GM10266 (cell line): ENCODE measurements around the gene CCDC27.

ENCODE experiments used
- DNase-seq: peaks from one replicate; pipeline ENCODE4 v3.0.0; 2012; ENCODE audit errors: extremely low spot score
- TF ChIP-seq, protein P1 (sequence below): IDR thresholded peaks from 2 replicates; pipeline ENCODE4 v1.5.1; 2012; ENCODE audit warnings: mild to moderate bottlenecking, low read depth; ENCODE audit not compliant: control insufficient read depth, insufficient read depth; ENCODE audit errors: missing control alignments

The CCDC27 gene

DNA sequence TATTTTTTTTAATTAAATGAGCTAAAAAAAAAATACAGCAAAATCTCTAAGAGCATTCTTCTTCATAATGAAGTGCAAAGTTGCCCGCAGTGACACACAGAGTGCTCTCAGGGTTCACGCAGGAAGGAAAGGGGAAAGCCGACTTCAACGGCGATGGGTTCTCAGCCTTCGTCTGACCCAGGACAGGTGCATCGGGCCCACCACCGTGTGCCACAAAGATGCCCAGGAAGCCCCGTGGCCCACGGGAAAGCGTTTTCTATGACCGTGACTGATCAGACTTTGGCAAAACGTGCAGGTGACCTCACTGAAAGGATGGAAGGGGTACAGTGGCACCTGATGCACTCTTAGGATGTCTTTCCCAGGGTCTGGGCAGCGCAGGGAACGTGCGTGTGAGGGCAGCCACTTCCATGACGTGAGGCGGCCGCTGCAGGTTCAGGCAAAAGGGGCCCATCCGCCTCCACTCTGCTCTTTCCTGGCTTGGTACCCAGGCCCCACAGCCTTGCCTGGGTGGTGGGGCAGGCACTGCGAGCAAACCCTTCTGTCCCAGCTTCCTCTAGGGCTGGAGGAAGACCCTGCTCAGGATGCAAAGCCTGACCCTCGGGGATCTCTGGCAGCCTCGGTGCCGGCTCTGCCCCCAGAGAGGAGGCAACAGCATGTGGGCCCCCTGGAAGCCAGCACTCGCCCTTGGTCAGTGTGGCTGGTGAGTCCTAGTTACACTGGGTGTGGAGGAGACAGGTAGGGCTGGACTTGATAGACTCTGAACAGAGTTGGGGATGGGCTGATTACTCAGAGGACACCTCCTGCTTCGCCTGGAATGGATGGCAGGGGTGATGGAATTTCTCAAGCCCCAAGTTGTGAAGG lies 35.7 kb downstream of the CCDC27 start:
- no peak for DNase-seq
- TF ChIP-seq, protein P1, sequence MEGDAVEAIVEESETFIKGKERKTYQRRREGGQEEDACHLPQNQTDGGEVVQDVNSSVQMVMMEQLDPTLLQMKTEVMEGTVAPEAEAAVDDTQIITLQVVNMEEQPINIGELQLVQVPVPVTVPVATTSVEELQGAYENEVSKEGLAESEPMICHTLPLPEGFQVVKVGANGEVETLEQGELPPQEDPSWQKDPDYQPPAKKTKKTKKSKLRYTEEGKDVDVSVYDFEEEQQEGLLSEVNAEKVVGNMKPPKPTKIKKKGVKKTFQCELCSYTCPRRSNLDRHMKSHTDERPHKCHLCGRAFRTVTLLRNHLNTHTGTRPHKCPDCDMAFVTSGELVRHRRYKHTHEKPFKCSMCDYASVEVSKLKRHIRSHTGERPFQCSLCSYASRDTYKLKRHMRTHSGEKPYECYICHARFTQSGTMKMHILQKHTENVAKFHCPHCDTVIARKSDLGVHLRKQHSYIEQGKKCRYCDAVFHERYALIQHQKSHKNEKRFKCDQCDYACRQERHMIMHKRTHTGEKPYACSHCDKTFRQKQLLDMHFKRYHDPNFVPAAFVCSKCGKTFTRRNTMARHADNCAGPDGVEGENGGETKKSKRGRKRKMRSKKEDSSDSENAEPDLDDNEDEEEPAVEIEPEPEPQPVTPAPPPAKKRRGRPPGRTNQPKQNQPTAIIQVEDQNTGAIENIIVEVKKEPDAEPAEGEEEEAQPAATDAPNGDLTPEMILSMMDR: no peak

DNA sequence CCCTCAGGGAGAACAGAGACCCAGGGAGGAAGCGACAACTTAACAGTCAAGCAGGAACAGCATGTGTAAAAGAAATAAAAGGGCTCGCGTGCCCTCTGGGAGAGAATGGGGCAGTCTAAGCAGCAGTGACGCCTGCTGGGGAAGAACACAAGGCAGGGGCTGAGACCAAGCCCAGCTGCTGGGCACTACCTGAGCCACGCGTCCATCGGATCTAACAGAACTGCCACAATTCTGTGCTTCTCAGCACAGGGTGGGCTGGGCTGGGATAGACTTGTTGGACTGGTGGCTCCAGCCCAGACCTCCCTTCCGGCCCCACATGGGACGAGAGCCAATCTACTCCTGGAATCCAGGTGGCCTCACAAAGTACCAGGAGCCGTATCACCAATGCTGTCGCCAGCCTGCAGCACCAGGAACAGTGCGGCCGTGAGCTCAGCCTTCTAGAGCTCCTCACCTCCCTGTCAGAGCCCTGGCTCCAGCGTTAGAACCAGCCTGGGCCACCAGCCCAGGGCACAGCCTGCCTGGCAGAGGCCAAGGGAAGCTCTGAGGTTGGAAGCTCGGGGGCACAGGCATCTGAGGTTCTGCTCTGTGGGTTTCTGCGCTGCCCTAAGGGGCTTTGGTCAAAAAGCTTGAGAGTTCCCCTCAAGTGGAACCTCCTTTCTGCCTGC lies 36.6 kb downstream of the CCDC27 start:
- DNase-seq: no peak
- TF ChIP-seq, protein P1: no peak

DNA sequence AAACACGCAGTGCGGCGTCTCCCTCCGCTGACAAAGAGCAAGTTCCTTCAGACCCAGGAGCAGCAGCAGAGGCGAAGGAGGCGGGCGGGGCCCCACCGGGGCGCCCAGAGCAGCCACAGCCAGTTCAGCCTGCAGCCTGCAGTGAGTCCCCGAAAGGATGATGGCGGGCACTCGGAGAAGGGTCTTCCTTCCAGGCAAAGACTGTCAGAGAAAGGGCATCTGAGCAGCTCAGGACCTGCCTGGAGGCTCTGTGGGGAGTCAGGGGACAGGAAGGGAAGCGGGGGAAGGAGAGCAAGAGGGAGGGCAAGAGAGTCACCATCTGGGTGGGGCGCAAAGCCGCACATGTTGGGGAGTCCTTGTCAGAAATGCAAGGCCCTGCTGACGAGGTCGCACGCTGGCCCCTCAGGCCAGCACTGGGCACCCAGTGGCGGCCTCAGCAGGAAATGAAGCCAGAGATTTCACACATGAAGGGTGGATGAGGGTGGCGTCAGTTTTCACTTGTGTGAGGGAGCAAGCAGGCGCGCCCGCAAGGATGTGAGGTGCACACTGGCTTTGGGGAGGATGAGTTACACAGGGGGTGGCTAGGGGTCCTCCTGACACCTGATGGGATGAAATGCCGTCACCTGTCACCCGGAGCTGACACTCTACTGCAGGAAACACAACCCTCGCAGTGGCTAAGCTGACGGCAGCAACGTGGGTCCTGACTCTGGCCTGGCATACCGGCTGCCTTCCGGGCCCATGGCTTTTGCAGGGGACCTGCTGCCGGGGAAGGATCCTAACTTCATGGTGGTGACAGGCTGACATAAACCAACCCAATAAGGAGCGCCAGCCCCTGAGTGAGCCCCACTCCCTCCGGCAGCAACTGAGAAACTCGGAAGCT lies 37.4 kb downstream of the CCDC27 start:
- TF ChIP-seq, protein P1: no peak
- no peak for DNase-seq

DNA sequence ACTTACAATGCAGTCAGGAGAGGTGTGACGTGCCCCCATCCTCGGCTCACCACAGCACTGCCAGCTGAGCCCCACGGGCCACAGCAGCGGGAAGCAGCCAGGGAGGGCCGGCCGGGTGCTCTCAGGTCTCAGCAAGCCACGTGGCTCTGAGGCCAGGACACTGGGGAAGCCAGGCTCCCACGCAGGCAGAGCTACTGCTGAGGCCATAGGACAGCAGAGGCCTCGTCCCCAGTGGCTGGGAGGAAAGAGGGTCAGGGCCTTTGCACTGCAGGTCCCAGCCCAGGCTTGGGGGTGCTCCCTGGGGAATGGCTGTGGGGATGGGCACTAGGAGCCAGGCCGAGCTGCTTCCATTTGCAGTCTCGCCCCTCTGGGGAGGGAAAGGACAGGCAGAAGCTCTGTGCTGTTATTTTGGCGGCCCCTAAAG lies 38.3 kb downstream of the CCDC27 start:
- DNase-seq: no peak
- TF ChIP-seq, protein P1: no peak

DNA sequence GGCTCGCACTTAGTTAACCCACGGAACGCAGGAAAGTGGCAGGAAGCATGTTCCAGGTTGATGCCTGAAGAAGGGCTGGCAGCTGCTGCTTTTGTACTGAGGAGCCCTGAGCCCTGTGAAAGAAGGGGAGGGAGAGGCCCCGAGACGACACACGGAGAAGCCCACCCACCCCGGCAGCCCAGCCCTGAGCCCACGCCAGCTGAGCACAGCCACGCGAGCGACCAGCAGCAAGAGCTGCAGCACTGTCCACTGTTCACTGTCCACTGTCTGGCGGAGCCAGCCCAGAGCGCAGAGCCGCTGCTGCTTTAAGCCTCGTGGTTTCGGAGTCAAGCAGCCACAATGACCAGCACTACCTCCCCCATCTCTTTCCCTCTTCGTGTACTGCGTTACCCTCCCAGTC lies 38.7 kb downstream of the CCDC27 start:
- DNase-seq: no peak
- TF ChIP-seq, protein P1: no peak

DNA sequence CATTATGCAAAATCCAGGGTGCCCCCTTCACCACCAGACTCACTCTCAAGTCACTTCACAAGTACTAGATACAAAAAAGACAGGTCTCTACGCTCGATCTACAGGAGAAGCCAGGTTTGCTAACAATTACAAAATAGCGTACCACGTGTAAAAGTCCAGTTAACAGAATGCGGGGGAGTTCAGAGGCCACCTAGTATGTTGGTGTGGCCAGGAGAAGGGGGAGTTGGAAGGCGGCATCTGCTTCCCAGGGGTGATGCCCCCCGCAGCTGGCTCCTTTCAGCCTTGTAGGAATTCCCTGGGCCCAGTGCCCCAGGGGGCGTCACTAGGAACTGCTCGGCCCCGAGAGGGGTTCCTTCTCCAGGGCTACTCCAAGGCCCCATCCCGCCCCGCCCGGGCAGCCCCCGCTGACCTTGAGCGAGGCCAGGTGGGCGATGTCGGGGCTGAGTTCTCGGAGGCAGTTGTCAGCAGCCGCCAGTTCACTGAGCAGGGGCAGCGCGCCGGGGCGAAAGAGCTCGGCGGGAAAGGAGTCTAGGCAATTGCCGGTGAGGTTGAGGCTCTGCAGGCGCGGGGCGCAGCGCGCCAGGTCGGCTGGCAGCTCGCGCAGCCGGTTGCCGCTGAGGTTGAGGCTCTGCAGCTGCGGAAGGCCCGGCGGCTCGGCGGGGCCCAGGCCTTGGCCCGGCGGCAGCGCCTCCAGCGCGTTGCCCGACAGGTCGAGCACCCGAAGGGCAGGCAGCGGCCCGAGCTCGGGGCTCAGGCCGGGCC lies 43.4 kb downstream of the CCDC27 start:
- no peak for DNase-seq
- TF ChIP-seq, protein P1: no peak
